Right ventricle myocardium superior (tissue), 1 donor: ENCODE measurements around the gene PPP1R11. TPM values are rescaled to one million over a fixed set of nuclear protein-coding genes. Genes with fewer than 3 reads are reported as not detected.
"Not testable (repeated sequence)": the region's sequence is repeated elsewhere in the genome, so short reads cannot be mapped to it uniquely, and the experiment has no call there.

Experiments
- ATAC-seq: fragments of 200-7000 bp; cut with Tn5 transposase; one replicate; pipeline ENCODE4 v1.9.1; 2020; ENCODE audit warnings: mild to moderate bottlenecking; ENCODE audit not compliant: poor library complexity
- DNase-seq: peaks from one replicate; pipeline ENCODE4 v3.0.0-alpha.2; 2020
- intact Hi-C: fragments of 100-400 bp; cut with DNase I; formaldehyde crosslinking; loops from one replicate; pipeline ENCODE4 v1.11.2; 2022
- total RNA-seq: library from RNA; stranded (reverse); fragmentation: NEBNext Ultra II Directional; extraction: Animal tissue kit (Norgen Biotek cat#: 25700); gene quantifications from one replicate; pipeline ENCODE4 v1.2.1, GENCODE V29; 2021
- donor health status: DM: no; HTN: yes; CAD: no; lungs with severe emphysema.

The PPP1R11 gene
- total RNA-seq, 1 donor from 2014 or later, result 40.9 TPM

DNA sequence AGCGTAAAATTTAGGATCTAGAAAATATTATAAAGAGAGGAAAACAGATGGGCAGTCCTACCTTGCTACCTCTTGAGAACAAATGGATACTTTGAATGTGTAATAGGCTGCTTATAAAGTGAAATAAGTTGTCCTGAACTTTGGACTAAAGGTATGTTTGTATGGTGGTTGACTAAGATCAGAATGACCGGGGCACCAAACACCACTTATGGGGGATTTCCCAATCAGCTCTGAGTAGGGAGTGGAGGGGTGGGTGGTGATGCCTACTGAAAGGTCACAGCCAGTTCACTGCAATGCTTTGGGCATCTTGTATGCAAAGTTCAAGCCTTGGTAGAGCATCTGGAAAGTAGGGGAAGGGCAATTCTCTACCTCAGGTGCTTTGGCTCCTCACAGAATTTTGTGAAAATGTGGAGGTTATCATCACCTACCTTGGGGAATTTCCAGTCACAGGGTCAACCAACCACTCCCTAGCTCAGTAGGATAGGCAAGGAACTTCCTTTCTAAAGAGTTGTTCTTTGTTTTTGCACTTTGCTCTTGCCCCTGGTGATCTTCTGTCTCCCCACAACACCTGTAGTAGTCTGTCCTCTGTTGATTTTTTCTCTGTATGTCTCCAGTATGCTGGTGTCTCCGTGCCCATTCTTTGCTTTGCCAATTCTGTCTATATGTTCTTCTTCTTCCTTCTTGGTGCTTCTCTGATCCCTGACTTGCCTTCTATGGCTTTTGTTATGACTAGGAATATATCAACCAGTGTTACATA is 46.2 kb downstream of the PPP1R11 start, which contains the start of gene TRIM31:
Gene TRIM31, minus strand, starts transcription at position 88 of the 757 bp plus-strand sequence. CDS start 285 bp downstream, outside the sequence.
- intact Hi-C loops, result no loop called here
- DNase-seq (no peak), ATAC-seq (no peak)

GRCh38 chr6:30113841-30114240 is 46.8 kb downstream of the PPP1R11 start:
- DNase-seq (no peak), ATAC-seq (no peak)
- intact Hi-C loops, result no loop called here

- ATAC-seq (no peak), DNase-seq (no peak)
- intact Hi-C loops, result no loop called here
These were observed 49.7 kb downstream of the PPP1R11 start for GRCh38 chr6:30116724-30117123.

DNA sequence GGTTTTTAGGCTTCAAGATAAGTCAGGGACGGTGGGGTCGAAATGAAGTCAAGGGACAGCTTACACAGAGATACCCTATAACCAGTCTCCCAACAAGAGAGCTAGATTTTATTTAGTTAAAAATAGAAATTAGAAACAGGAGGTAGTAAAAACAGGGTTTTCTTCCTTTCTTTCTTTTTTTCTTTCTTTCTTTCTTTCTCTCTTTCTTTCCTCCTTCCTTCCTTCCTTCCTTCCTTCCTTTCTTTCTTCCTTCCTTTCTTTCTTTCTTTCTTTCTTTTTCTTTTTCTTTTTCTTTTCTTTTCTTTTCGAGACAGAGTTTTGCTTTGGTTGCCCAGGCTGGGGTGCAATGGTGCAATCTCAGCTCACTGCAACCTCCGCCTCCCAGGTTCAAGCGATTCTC is 51.7 kb downstream of the PPP1R11 start:
- DNase-seq, intact Hi-C loops, ATAC-seq: not testable (repeated sequence)

Other genes with a start within 250 kb of the PPP1R11 start
- gene HLA-G, start 239.4 kb upstream of the PPP1R11 start, total RNA-seq, result not detected
- 222 TPM for gene HLA-A, start 124.7 kb upstream of the PPP1R11 start, total RNA-seq
- gene POLR1H, start 5.9 kb upstream of the PPP1R11 start, total RNA-seq, result 12.2 TPM
- gene RNF39, start 8.6 kb downstream of the PPP1R11 start, total RNA-seq, result not detected
- gene TRIM31, start 45.9 kb downstream of the PPP1R11 start, total RNA-seq, result not detected
- gene TRIM40, start 68.9 kb downstream of the PPP1R11 start, total RNA-seq, result not detected
- gene TRIM10, start 94.0 kb downstream of the PPP1R11 start, total RNA-seq, result not detected
- not detected for gene TRIM15, start 96.3 kb downstream of the PPP1R11 start, total RNA-seq
- gene TRIM26, start 146.2 kb downstream of the PPP1R11 start, total RNA-seq, result 17.8 TPM